ENCODE measurements around the gene UBAC2.

UBAC2 gene

GRCh38 chr13:99254830-99255229, 54.2 kb downstream of the UBAC2 start:
- TF ChIP-seq, protein P1, sequence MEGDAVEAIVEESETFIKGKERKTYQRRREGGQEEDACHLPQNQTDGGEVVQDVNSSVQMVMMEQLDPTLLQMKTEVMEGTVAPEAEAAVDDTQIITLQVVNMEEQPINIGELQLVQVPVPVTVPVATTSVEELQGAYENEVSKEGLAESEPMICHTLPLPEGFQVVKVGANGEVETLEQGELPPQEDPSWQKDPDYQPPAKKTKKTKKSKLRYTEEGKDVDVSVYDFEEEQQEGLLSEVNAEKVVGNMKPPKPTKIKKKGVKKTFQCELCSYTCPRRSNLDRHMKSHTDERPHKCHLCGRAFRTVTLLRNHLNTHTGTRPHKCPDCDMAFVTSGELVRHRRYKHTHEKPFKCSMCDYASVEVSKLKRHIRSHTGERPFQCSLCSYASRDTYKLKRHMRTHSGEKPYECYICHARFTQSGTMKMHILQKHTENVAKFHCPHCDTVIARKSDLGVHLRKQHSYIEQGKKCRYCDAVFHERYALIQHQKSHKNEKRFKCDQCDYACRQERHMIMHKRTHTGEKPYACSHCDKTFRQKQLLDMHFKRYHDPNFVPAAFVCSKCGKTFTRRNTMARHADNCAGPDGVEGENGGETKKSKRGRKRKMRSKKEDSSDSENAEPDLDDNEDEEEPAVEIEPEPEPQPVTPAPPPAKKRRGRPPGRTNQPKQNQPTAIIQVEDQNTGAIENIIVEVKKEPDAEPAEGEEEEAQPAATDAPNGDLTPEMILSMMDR (IDR thresholded peaks at IDR 0.05; ENCODE audit: low read depth, low read length) = no peak
- no peak overlapping the region for H3K4me3 ChIP-seq (ENCODE audit: low read depth, low read length)
- peaks cover 36% of the 10 kb centered on the region for H3K36me3 ChIP-seq
- no peak for DNase-seq
- no peak overlapping the region for H3K27ac ChIP-seq
- no peaks in the 10 kb centered on the region for H3K27me3 ChIP-seq (ENCODE audit: insufficient read depth, low read depth, severe bottlenecking)
- H3K9me3 ChIP-seq (ENCODE audit: severe bottlenecking) = no peaks in the 10 kb centered on the region

DNA sequence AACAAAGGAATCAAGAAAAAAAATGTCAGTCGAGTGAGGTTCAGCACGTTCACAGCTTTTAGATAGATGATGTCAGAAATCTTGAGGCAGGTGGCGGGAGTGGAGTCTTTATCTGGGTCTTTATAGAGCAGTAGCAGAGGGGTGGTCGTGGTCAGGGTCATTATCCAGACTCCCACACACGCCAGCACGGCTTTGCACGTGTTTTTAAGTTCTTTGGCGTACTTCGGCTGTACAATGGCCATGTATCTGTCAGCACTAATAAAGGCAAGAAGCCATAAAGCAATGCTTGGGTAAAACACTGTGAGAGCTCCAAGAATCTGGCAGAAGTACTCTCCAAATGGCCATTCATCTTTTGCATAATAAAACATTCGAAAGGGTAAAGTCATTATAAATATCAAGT, 54.6 kb downstream of the UBAC2 start:
- no peaks in the 10 kb centered on the region for H3K9me3 ChIP-seq (ENCODE audit: severe bottlenecking)
- TF ChIP-seq, protein P1 (IDR thresholded peaks at IDR 0.05; ENCODE audit: low read depth, low read length) = no peak
- no peak overlapping the region for H3K27ac ChIP-seq
- H3K36me3 ChIP-seq = peaks cover 32% of the 10 kb centered on the region
- DNase-seq = no peak
- no peak overlapping the region for H3K4me3 ChIP-seq (ENCODE audit: low read depth, low read length)
- no peaks in the 10 kb centered on the region for H3K27me3 ChIP-seq (ENCODE audit: insufficient read depth, low read depth, severe bottlenecking)

- Histone ChIP-seq H3K27me3 (ENCODE audit: insufficient read depth, low read depth, severe bottlenecking) (no peaks in the 10 kb centered on the region), H3K9me3 (ENCODE audit: severe bottlenecking) (no peaks in the 10 kb centered on the region), H3K36me3 (peaks cover 24% of the 10 kb centered on the region), H3K4me3 (ENCODE audit: low read depth, low read length) (no peak overlapping the region), H3K27ac (no peak overlapping the region)
- DNase-seq = no peak
- TF ChIP-seq, protein P1 (IDR thresholded peaks at IDR 0.05; ENCODE audit: low read depth, low read length) = no peak
Observed at GRCh38 chr13:99256283-99256682, 55.6 kb downstream of the UBAC2 start.

DNA sequence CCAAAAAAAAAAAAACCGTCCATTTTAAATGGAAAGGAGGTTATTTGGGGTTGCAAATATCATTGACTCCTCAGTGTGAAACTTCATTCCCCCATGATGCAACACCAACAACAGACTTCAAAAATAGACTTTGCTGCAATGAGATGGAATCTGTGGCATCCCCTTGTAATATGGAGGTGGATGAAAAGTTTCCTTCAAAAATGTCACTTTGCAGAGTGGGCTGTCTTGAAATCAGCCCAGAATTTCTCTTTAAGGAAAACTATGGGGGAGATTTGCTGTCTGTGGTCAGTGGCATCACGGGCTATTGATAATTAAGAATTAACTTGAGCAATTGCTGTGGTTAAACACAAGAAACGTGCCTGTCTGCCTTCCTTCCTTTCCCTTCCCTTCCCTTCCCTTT, 56.1 kb downstream of the UBAC2 start:
- TF ChIP-seq, protein P1 (IDR thresholded peaks at IDR 0.05; ENCODE audit: low read depth, low read length) = no peak
- no peaks in the 10 kb centered on the region for H3K9me3 ChIP-seq (ENCODE audit: severe bottlenecking)
- no peak overlapping the region for H3K4me3 ChIP-seq (ENCODE audit: low read depth, low read length)
- H3K27me3 ChIP-seq (ENCODE audit: insufficient read depth, low read depth, severe bottlenecking) = no peaks in the 10 kb centered on the region
- no peak for DNase-seq
- H3K27ac ChIP-seq = no peak overlapping the region
- peaks cover 23% of the 10 kb centered on the region for H3K36me3 ChIP-seq

GRCh38 chr13:99257291-99257690, 56.6 kb downstream of the UBAC2 start:
- TF ChIP-seq, protein P1 (IDR thresholded peaks at IDR 0.05; ENCODE audit: low read depth, low read length) = no peak
- H3K27ac ChIP-seq = no peak overlapping the region
- no peak overlapping the region for H3K4me3 ChIP-seq (ENCODE audit: low read depth, low read length)

DNA sequence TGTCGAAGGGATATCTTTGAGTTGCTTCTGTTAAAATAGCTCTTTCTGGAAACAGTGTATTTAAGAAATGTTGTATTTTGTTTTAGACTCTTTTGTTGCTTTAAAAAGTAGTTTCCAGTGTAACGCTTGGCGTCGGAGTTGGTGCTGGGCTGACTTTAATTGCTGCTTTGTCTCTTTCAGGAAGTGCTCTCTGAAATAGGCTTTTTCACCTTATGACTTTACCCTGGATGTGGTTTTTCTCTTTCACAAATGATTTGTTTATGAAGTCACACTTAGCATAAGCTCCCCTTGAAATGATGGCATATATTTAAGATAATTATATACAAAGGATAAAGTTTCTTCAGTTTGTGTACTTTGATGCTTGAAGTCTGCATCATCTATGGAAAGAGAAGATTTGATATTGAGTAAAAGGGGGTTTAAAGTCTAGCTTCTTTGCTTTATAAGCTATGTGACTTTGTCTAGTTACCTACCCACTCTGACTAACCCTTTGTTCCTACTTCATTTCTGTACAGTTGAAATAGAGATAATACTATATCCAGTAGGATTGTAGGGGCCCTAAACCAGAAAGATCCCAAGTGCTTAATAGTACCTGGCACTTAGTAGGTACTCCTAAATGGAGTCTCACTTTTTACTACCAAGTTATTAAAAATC, 57.7 kb downstream of the UBAC2 start, which contains the start of gene GPR18:
GPR18 (minus strand) TSS at position 170 of the 651 bp plus-strand sequence. CDS start 2,507 bp downstream, outside the sequence.
- H3K9me3 ChIP-seq (ENCODE audit: severe bottlenecking) = no peaks in the 10 kb centered on the region
- no peak within 1 kb of the TSS for H3K27ac ChIP-seq
- no peak within 1 kb of the TSS for H3K4me3 ChIP-seq (ENCODE audit: low read depth, low read length)
- H3K36me3 ChIP-seq = peaks cover 22% of the 10 kb centered on the region
- TF ChIP-seq, protein P1 (IDR thresholded peaks at IDR 0.05; ENCODE audit: low read depth, low read length) = no peak
- DNase-seq = no peak
- H3K27me3 ChIP-seq (ENCODE audit: insufficient read depth, low read depth, severe bottlenecking) = no peaks in the 10 kb centered on the region

More at GRCh38 chr13:99257291-99257690, 56.6 kb downstream of the UBAC2 start:
- DNase-seq = no peak
- peaks cover 17% of the 10 kb centered on the region for H3K36me3 ChIP-seq
- H3K9me3 ChIP-seq (ENCODE audit: severe bottlenecking) = no peaks in the 10 kb centered on the region
- no peaks in the 10 kb centered on the region for H3K27me3 ChIP-seq (ENCODE audit: insufficient read depth, low read depth, severe bottlenecking)

Data from WERI-Rb-1 (cell line).